HEK293 (cell line): Measurements from ENCODE around the gene COPG1.

Experiments used
- GFI1B ChIP-seq: fragments of 450-650 bp; formaldehyde crosslinking; IDR thresholded peaks from 2 replicates; pipeline ENCODE4 v1.5.1; 2016; ENCODE audit warnings: missing biosample characterization, missing genetic modification characterization
- GLIS1 ChIP-seq: fragments of 450-650 bp; formaldehyde crosslinking; IDR thresholded peaks from 2 replicates; pipeline ENCODE4 v1.5.1; 2016; ENCODE audit warnings: missing biosample characterization, missing genetic modification characterization
- HIC1 ChIP-seq: fragments of 450-650 bp; formaldehyde crosslinking; IDR thresholded peaks from 2 replicates; pipeline ENCODE4 v1.5.1; 2016; ENCODE audit warnings: missing biosample characterization, missing genetic modification characterization
- INSM2 ChIP-seq: fragments of 450-650 bp; formaldehyde crosslinking; IDR thresholded peaks from 2 replicates; pipeline ENCODE4 v1.5.1; 2016; ENCODE audit warnings: missing biosample characterization, missing genetic modification characterization
- YY2 ChIP-seq: fragments of 450-650 bp; formaldehyde crosslinking; IDR thresholded peaks from 2 replicates; pipeline ENCODE4 v1.5.1; 2016; ENCODE audit warnings: missing biosample characterization, missing genetic modification characterization
- ZNF148 ChIP-seq: fragments of 450-650 bp; formaldehyde crosslinking; IDR thresholded peaks from 2 replicates; pipeline ENCODE4 v1.5.0; 2017; ENCODE audit warnings: missing biosample characterization, missing genetic modification characterization, borderline replicate concordance
- ZNF280D ChIP-seq: fragments of 450-650 bp; formaldehyde crosslinking; IDR thresholded peaks from 2 replicates; pipeline ENCODE4 v1.5.1; 2016; ENCODE audit warnings: missing biosample characterization, missing genetic modification characterization
- ZNF341 ChIP-seq: fragments of 450-650 bp; formaldehyde crosslinking; IDR thresholded peaks from 2 replicates; pipeline ENCODE4; 2016; ENCODE audit warnings: low read depth, missing biosample characterization, missing genetic modification characterization
- ZNF37A ChIP-seq: fragments of 450-650 bp; IDR thresholded peaks from 2 replicates; pipeline ENCODE4 v1.5.1; 2018; ENCODE audit warnings: missing biosample characterization, missing genetic modification characterization
- ZNF510 ChIP-seq: fragments of 450-650 bp; formaldehyde crosslinking; IDR thresholded peaks from 2 replicates; pipeline ENCODE4 v1.5.1; 2018; ENCODE audit warnings: mild to moderate bottlenecking, missing genetic modification characterization, missing biosample characterization; ENCODE audit not compliant: insufficient replicate concordance
- ZNF555 ChIP-seq: fragments of 450-650 bp; formaldehyde crosslinking; conservative IDR thresholded peaks from 2 replicates; pipeline ENCODE4 v1.5.1; 2017; ENCODE audit warnings: missing biosample characterization, mild to moderate bottlenecking, missing genetic modification characterization, inconsistent platforms
- ZNF621 ChIP-seq: fragments of 450-650 bp; formaldehyde crosslinking; IDR thresholded peaks from 2 replicates; pipeline ENCODE4 v1.5.1; 2017; ENCODE audit warnings: missing biosample characterization, missing genetic modification characterization
- ZNF624 ChIP-seq: fragments of 450-650 bp; formaldehyde crosslinking; IDR thresholded peaks from 2 replicates; pipeline ENCODE4 v1.5.1; 2017; ENCODE audit warnings: missing biosample characterization, missing genetic modification characterization
- ZNF660 ChIP-seq: fragments of 450-650 bp; IDR thresholded peaks from 2 replicates; pipeline ENCODE4 v1.5.1; 2018; ENCODE audit warnings: missing biosample characterization, mild to moderate bottlenecking, missing genetic modification characterization
- ZNF677 ChIP-seq: fragments of 450-650 bp; IDR thresholded peaks from 2 replicates; pipeline ENCODE4 v1.5.0; 2018; ENCODE audit warnings: missing biosample characterization, mild to moderate bottlenecking, missing genetic modification characterization, moderate library complexity
- ZNF785 ChIP-seq: fragments of 450-650 bp; formaldehyde crosslinking; IDR thresholded peaks from 2 replicates; pipeline ENCODE4 v1.5.1; 2016; ENCODE audit warnings: missing biosample characterization, missing genetic modification characterization
- ZNF792 ChIP-seq: fragments of 450-650 bp; formaldehyde crosslinking; IDR thresholded peaks from 2 replicates; pipeline ENCODE4 v1.5.1; 2016; ENCODE audit warnings: missing biosample characterization, missing genetic modification characterization
- ZNF830 ChIP-seq: fragments of 450-650 bp; IDR thresholded peaks from 2 replicates; pipeline ENCODE4 v1.5.0; 2018; ENCODE audit warnings: missing biosample characterization, missing genetic modification characterization, low read depth, mild to moderate bottlenecking, moderate library complexity
- ZNF837 ChIP-seq: fragments of 450-650 bp; formaldehyde crosslinking; IDR thresholded peaks from 2 replicates; pipeline ENCODE4 v1.5.1; 2016; ENCODE audit warnings: missing biosample characterization, missing genetic modification characterization
- TF ChIP-seq, protein P1 (sequence below): fragments of 450-650 bp; formaldehyde crosslinking; IDR thresholded peaks from 2 replicates; pipeline ENCODE4 v1.5.1; 2016; ENCODE audit warnings: missing biosample characterization, missing genetic modification characterization, borderline replicate concordance

COPG1 gene

GRCh38 chr3:129316248-129317013, 67.0 kb downstream of the COPG1 start (continued):
- no peak for TF ChIP-seq ZNF37A (tag by site-specific recombination)
- TF ChIP-seq GFI1B (tag by site-specific recombination): no peak
- no peak for TF ChIP-seq ZNF830 (tag by site-specific recombination)
- TF ChIP-seq HIC1 (tag by site-specific recombination): no peak
- TF ChIP-seq ZNF660 (tag by site-specific recombination): peak; percentile 73
- TF ChIP-seq ZNF677 (tag by site-specific recombination): no peak
- TF ChIP-seq ZNF837 (tag by site-specific recombination): no peak
- no peak for TF ChIP-seq ZNF555 (tag by site-specific recombination)
- TF ChIP-seq GLIS1: peak; percentile 43; the same call in 1 of the 2 replicates
- 0 out of 2 replicates have a peak, but pooled peaks have one; percentile 45 for TF ChIP-seq INSM2
- TF ChIP-seq ZNF510 (tag by site-specific recombination): no peak
- TF ChIP-seq ZNF785 (tag by site-specific recombination): no peak
- no peak for TF ChIP-seq ZNF621 (tag by site-specific recombination)
- TF ChIP-seq YY2 (tag by site-specific recombination): peak; percentile 43
- no peak for TF ChIP-seq ZNF148 (tag by site-specific recombination)
- TF ChIP-seq, protein P1, sequence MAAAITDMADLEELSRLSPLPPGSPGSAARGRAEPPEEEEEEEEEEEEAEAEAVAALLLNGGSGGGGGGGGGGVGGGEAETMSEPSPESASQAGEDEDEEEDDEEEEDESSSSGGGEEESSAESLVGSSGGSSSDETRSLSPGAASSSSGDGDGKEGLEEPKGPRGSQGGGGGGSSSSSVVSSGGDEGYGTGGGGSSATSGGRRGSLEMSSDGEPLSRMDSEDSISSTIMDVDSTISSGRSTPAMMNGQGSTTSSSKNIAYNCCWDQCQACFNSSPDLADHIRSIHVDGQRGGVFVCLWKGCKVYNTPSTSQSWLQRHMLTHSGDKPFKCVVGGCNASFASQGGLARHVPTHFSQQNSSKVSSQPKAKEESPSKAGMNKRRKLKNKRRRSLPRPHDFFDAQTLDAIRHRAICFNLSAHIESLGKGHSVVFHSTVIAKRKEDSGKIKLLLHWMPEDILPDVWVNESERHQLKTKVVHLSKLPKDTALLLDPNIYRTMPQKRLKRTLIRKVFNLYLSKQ (tag by site-specific recombination): no peak
- TF ChIP-seq ZNF341 (tag by site-specific recombination): peak; percentile 39; the same call in 1 of the 2 replicates
- no peak for TF ChIP-seq ZNF624
- TF ChIP-seq ZNF792 (tag by site-specific recombination): no peak
- no peak for TF ChIP-seq ZNF280D
